GM19452 (cell line): ENCODE data around the gene AKAIN1.

Experiments
- ATAC-seq: cut with Tn5 transposase; IDR thresholded peaks from one replicate; pipeline ENCODE4 v1.9.1; 2021; ENCODE audit not compliant: unreplicated experiment

AKAIN1 gene

DNA sequence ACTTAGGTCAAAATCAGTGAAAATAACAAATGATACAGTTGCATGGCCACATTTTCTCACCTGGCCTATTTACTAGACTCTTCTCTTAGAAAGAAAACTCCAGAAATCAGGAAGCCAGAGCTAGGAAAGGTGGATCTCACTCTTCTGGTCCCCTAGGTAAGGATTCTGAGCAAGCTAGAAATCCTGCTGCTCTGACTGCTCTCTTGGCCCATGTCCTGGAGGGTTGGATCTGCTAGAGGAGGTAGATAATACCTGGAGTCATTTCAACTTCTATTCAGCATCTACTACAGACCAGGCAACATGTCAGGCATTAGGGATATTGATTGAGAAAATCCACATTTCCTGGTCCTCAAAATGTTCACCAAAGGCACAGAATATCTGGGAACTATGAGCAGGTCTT is 34.9 kb downstream of the AKAIN1 start:
- no peak for ATAC-seq

DNA sequence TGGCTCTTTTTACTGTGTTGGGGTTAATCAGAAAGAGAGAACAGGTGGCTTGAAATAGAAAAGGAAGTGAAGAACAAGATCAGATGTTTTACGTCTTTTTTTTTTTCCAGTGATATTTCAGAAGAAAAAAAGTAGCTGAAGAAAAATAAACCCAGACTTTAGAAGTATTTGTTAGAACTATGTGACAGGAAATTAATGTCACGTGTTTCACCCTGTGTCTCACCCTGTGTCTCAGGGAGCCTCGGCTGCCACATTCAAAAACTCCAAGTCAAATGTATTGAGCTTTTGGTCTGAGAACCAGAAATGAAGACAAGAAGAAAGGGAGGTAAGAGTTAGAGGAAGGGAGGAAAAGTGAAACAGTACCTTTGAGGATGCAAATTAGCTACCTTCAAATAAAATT is 38.0 kb downstream of the AKAIN1 start:
- no peak for ATAC-seq

GRCh38 chr18:5158587-5158986 is 38.5 kb downstream of the AKAIN1 start:
- ATAC-seq = no peak

DNA sequence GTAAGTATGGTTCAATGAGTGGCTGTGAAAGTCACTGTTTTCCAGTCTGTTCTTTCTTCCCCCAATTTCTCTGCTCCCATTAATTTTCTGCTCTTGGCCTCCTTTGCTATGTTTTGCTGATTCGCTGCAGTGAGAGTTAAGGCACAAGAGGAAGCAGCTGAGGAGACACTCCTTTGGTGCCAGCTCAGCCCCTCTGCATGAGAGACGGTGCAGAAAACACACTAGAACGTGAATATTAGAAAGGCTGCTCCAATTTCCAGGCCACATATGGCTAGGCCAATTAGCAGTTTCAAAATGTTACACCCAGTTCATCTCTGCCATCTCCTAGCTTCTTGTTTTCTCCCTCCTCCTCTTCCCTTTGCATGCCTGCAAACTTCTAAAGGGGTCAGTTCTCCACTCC is 38.9 kb downstream of the AKAIN1 start:
- ATAC-seq = no peak

DNA sequence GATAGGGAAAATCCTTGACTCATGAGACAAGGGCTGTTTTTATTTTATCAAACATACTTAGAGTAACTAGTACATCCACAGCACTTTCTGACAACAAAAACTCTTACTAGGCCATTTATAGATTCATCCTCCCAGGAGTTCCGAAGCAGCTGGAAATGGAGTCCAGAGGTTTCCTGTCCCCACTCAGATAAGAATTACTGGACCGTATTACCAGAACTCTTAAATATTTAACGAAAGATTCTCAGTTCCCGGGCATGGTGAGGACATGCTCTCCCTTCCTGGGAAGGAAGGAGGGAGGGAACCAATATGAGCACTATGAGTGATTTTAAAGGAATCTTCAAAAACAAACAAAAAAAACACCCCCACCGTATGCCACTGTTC is 41.2 kb downstream of the AKAIN1 start:
- ATAC-seq = no peak

DNA sequence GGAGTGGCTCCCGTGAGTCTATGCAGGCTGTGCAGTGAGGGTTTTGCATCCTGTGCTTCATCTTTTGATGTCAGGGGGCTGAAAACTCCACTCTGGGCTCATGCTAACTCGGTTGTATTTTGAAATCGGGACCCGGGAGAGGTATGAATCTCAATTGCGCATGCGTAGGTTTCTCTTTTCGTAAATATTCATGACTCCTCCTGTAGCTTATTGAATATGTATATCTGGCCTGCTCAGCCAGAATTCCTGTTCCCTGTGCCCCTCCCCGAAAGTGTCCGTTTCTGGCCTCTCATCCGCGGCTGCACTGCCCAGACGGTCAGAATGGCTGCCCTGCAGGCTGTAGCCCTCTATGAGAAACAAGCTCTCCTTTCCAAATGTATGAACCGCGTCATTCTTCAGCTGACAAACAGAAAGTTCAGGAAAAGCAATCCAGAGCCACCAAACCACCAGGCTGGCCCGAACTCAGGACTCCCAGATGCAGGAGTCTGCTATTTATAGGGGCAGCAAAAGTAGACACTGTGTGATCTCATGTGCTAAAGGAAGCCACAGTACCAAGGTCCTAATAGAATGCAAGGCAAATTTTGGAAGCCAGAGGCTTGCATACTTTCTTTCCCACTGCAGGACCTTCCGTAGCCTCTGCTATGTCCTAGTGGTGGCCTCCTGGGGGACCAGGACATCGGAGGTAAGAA is 41.7 kb downstream of the AKAIN1 start:
- ATAC-seq = no peak

DNA sequence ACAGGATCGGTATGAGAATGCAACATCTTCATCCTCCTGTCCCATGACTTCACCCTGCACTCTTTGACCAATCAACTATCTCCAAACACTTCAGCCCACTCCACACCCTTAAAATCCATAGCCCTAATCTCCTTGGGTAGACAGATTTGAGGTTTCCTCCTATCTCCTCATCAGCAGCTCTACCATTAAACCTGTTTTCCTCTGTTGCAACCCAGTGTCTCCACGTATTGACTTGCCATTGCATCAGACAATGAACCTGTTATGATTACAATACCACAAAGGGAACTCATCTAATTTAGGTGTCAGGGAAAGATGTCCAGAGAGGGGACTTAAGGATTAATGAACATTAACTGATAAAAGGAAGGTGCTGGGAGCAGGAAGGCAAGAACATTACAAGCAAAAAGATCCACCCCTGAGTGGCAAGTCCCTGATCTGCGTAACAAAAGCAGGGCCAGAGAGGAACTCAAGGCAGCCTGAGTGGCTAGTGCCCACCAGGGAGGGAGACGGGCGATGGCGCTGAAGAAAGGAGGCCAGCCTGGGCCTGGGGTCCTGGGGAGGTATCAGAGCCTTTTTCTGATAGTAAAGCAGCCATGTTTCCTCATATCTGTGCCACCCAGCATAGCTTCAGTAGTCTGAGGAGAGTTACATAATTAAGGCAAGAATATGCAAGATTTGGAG is 44.6 kb downstream of the AKAIN1 start:
- ATAC-seq = no peak

DNA sequence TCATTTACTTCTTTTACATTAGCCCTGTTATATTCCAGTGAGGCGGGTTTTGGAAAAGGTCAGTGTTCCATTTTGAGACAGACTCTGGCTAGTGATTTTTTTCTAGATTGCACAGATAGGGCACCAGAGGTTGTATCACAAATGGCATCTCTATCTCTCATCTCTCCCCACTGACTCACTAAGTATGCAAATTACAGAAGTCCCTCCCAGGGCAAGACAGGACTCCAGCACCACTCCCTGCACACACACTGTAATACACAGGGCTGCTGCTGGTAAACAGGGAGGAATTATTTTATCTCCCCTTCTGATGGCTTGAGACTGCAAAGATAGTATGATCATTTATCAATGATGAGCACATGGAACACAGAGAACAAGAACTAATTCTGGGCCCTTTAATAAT is 46.2 kb downstream of the AKAIN1 start:
- no peak for ATAC-seq

GRCh38 chr18:5146093-5146492 is 51.0 kb downstream of the AKAIN1 start:
- no peak for ATAC-seq

GRCh38 chr18:5145168-5145825 is 51.8 kb downstream of the AKAIN1 start:
- ATAC-seq = no peak

GRCh38 chr18:5144629-5145028 is 52.4 kb downstream of the AKAIN1 start:
- ATAC-seq = no peak

GRCh38 chr18:5142859-5143258 is 54.2 kb downstream of the AKAIN1 start:
- no peak for ATAC-seq

DNA sequence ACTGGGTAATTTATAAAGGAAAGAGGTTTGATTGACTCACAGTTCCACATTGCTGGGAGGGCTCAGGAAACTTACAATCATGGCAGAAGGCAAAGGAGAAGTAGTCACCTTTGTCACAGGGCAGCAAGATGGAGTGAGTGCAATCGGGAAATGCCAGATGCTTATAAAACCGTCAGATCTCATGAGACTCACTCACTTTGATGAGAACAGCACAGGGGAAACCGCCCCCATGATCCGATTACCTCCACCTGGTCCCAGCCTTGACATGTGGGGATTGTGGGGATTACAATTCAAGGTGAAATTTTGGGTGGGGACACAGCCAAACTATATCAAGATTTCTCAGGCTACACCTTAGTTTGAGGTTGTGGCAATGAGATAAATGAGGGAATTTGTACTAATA is 54.9 kb downstream of the AKAIN1 start:
- ATAC-seq = no peak

DNA sequence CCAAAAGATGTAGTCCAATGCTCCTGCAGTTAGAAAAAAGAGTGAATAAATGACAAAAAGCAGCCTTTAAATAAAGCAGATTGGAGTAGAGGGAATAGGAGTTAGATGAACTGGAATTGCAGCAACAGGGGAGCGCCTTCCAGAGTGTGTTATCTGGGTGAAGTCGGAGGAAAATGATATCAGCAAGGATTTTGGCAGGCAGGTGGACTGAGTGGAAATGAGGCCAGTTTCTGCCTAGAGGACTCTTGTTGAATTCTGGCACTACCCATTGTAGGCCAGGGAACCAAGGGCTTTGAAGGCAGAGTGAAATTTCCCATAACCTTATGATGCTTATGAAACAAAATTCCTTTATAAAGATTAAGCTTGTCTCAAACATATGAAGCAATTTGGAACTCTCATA is 59.8 kb downstream of the AKAIN1 start:
- no peak for ATAC-seq

GRCh38 chr18:5132987-5133386 is 64.1 kb downstream of the AKAIN1 start:
- ATAC-seq = no peak

- ATAC-seq = no peak
Measured at GRCh38 chr18:5122272-5122671, 74.8 kb downstream of the AKAIN1 start.

GRCh38 chr18:5110266-5110665 is 86.8 kb downstream of the AKAIN1 start:
- no peak for ATAC-seq

GRCh38 chr18:5107988-5108387 is 89.1 kb downstream of the AKAIN1 start:
- no peak for ATAC-seq

DNA sequence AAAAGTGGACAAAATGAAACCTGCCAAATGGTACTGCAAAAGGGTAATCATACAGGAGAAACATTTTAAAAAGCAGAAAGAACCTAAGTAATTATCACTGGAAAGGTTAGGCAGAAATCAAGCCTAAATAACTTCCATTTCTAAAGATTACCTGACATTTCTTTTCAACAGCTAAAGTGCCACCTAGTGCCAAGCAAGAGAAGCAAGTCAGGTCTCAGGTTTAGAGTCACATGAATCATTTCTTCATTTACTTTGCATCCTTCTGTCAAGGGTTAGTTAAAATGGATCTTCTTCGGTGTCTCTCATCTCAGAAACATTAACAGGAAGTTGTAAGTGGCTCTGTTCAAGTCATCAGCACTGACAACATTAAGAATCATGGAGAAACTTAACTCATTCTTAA is 90.3 kb downstream of the AKAIN1 start:
- no peak for ATAC-seq

DNA sequence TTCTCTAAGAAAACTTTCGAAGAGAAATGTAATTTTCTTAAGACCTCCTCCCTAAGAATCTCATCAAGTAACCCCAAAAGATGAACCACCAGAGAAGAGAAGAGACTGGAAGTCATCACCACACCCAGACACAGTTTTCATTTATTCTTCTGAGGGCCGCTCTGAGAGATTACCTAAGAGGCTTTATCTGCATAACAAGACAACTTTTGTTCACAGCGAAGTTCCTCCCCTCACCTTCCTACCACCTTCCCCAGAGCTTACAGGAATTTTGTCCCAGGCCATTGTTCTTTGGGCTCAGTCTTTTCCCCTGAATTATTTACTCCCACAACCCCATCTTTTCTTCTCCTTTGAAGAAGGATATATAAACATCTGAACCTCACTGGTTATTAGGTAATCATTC is 92.8 kb downstream of the AKAIN1 start:
- no peak for ATAC-seq

GRCh38 chr18:5103693-5104092 is 93.4 kb downstream of the AKAIN1 start:
- ATAC-seq = no peak

DNA sequence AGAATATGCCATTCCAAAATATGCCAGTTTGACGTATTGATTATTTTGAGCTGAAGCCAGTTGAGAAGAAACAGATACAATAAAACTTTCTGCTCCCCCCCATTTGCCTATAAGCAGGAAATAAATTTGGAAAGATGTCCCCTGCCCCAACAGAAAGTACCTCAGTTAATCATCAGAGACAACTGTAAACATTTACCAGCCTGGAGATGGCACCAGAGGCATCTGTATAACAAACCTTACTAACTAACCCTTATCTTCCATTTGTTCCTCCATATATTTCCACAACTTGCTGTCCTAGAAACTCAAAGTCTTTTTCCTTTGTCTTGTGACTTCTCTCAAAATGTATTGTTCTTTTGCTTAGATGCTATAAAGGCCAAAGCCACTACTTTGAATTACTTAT is 93.8 kb downstream of the AKAIN1 start:
- ATAC-seq = no peak
